ENCODE measurements around the gene NIM1K. TPM values are rescaled to one million over a fixed set of nuclear protein-coding genes. Genes with fewer than 3 reads are reported as not detected.

The NIM1K gene
- total RNA-seq, 4 donors from 2014 or later, result 0.42 to 2.3 (median 1.6) TPM

DNA sequence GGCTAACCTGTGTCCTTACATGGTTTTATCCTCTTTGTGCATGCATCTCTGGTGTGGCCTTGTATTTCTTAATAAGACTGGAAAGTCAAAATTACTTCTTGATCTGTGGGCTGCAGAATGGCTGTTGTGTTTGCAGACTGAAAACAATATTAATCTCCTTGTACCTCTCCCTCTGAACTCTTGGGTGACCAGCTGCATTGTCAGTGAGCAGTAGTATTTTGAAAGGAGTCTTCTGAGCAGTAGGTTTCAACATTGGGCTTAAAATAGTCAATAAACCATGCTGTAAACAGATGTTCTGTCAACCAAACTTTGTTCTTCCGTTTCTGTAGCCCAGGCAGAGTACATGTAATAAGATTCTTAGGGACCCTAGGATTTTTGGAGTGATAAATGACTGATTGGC is 26.7 kb upstream of the NIM1K start:
- Histone ChIP-seq H3K27ac (replicated peaks in 1 of 4) (no peak overlapping the region), H3K27me3 (no peaks in the 10 kb centered on the region), H3K9me3 (no peaks in the 10 kb centered on the region), H3K4me3 (no peak overlapping the region), H3K4me1 (no peaks in the 10 kb centered on the region), H3K36me3 (peaks cover 0 to 55% (median 42%) of the 10 kb centered on the region in 4 donors)
- intact Hi-C loops (cut with DNase I), result no loop called here
- TF ChIP-seq, protein P1, sequence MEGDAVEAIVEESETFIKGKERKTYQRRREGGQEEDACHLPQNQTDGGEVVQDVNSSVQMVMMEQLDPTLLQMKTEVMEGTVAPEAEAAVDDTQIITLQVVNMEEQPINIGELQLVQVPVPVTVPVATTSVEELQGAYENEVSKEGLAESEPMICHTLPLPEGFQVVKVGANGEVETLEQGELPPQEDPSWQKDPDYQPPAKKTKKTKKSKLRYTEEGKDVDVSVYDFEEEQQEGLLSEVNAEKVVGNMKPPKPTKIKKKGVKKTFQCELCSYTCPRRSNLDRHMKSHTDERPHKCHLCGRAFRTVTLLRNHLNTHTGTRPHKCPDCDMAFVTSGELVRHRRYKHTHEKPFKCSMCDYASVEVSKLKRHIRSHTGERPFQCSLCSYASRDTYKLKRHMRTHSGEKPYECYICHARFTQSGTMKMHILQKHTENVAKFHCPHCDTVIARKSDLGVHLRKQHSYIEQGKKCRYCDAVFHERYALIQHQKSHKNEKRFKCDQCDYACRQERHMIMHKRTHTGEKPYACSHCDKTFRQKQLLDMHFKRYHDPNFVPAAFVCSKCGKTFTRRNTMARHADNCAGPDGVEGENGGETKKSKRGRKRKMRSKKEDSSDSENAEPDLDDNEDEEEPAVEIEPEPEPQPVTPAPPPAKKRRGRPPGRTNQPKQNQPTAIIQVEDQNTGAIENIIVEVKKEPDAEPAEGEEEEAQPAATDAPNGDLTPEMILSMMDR (IDR thresholded peaks at IDR 0.05), result no peak
- TF ChIP-seq EP300 (IDR thresholded peaks at IDR 0.05), result no peak
- no peak for DNase-seq (ENCODE audit: extremely low spot score)
- WGBS, result 76% methylated on average over 1 of the region's 1 CpG

DNA sequence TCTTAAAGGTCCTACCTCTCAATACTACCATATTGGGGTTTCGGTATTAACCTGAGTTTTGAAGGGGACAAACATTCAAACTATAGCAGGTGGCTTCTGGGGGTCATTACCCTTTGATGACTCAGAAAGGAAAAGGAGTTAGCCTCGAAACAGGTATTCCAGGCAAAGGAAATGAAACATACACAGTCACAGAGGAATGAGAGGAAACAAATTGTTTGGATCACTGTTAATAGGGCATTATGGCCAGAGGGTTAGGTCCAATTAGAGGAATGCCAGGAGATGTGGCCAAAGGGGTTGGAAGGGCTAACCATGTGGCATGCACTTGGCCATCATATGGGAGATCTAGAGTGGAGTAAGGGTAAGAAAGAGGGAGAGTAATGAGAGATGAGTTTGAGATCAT is 23.9 kb upstream of the NIM1K start:
- Histone ChIP-seq H3K27ac (replicated peaks in 1 of 4) (no peak overlapping the region), H3K9me3 (no peaks in the 10 kb centered on the region), H3K4me3 (no peak overlapping the region), H3K4me1 (no peaks in the 10 kb centered on the region), H3K27me3 (no peaks in the 10 kb centered on the region), H3K36me3 (peaks cover 0 to 41% (median 26%) of the 10 kb centered on the region in 4 donors)
- no peak for DNase-seq (ENCODE audit: extremely low spot score)
- TF ChIP-seq POLR2AphosphoS5 (IDR thresholded peaks at IDR 0.05) (no peak), EP300 (IDR thresholded peaks at IDR 0.05) (no peak), POLR2A (IDR thresholded peaks at IDR 0.05; ENCODE audit: low read depth) (no peak)
- TF ChIP-seq, protein P1 (IDR thresholded peaks at IDR 0.05), result no peak
- intact Hi-C loops (cut with DNase I), result no loop called here
- 87% methylated on average over 2 of the region's 2 CpGs for WGBS

DNA sequence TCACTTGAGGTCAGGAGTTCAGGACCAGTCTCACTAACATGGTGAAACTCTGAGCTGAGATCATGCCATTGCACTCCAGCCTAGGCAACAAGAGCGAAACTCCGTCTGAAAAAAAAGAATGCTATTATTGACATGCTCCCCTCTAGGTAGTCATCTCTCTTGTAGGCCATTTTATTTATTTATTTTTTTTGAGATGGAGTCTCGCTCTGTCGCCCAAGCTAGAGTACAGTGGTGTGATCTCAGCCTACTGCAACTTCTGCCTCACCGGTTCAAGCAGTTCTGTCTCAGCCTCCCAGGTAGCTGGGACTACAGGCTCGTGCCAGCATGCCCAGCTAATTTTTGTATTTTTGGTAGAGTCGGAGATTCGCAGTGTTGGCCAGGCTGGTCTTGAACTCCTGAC is 20.6 kb upstream of the NIM1K start:
- no peak for DNase-seq (ENCODE audit: extremely low spot score)
- H3K27me3 ChIP-seq, result no peaks in the 10 kb centered on the region

DNA sequence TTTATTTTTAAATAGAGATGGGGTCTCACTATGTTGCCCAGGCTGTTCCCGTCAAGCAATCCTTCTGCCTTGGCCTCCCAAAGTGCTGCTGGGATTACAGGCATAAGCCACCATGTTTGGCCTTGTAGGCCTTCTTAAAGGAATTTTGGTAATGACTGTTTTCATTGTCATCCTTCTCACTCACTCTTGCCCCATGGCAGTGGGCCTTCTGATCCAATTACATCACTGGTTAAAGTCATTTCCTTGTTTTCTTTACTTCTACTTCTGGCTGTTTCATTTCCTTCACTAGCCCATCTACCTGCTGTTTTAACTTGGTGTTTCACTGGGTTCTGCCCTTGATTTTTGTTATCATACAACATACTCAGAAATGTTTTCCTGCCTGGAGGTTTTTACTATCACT is 20.1 kb upstream of the NIM1K start:
- intact Hi-C loops (cut with DNase I), result no loop called here
- H3K27me3 ChIP-seq, result no peaks in the 10 kb centered on the region
- TF ChIP-seq POLR2AphosphoS5 (IDR thresholded peaks at IDR 0.05) (no peak), POLR2A (IDR thresholded peaks at IDR 0.05; ENCODE audit: low read depth) (no peak), EP300 (IDR thresholded peaks at IDR 0.05) (no peak)
- TF ChIP-seq, protein P1 (IDR thresholded peaks at IDR 0.05), result no peak
- no peaks in the 10 kb centered on the region for H3K4me1 ChIP-seq
- no peak overlapping the region for H3K4me3 ChIP-seq
- H3K9me3 ChIP-seq, result no peaks in the 10 kb centered on the region
- peaks cover 16 to 40% (median 28%) of the 10 kb centered on the region in 4 donors for H3K36me3 ChIP-seq
- no peak overlapping the region for H3K27ac ChIP-seq (replicated peaks in 1 of 4)
- DNase-seq (ENCODE audit: extremely low spot score), result no peak
- WGBS, result 100% methylated on average over 1 of the region's 1 CpG

More for the DNA sequence above, 20.6 kb upstream of the NIM1K start:
- TF ChIP-seq POLR2A (IDR thresholded peaks at IDR 0.05; ENCODE audit: low read depth), result no peak
- WGBS, result 100% methylated on average over 8 of the region's 8 CpGs
- intact Hi-C loops (cut with DNase I), result no loop called here
- Histone ChIP-seq H3K4me3 (no peak overlapping the region), H3K9me3 (no peaks in the 10 kb centered on the region), H3K4me1 (no peaks in the 10 kb centered on the region), H3K36me3 (peaks cover 16 to 40% (median 30%) of the 10 kb centered on the region in 4 donors), H3K27ac (replicated peaks in 1 of 4) (no peak overlapping the region)

DNA sequence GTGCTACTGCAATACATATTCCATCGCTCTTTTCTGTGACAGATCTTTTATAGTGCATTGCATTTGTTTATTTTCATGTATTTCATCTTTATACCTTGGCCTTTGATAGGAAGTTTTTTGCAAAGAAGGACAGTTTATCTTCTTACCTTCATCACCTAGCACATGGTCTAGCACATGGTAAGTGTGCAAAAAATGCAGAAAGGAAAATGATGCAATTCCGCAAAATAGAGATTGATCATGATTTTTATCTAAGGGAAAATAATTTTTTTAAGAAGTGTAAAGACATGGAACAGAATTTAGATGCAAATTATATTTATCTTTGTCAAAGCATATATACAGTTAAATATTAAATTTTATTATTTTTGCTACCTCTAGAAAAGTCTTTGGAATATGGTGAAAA is 19.2 kb upstream of the NIM1K start:
- Histone ChIP-seq H3K4me3 (no peak overlapping the region), H3K27me3 (no peaks in the 10 kb centered on the region), H3K9me3 (no peaks in the 10 kb centered on the region), H3K36me3 (peaks cover 16 to 36% (median 25%) of the 10 kb centered on the region in 4 donors), H3K4me1 (no peaks in the 10 kb centered on the region), H3K27ac (replicated peaks in 1 of 4) (no peak overlapping the region)
- intact Hi-C loops (cut with DNase I), result no loop called here
- DNase-seq (ENCODE audit: extremely low spot score), result no peak
- TF ChIP-seq EP300 (IDR thresholded peaks at IDR 0.05) (no peak), POLR2A (IDR thresholded peaks at IDR 0.05; ENCODE audit: low read depth) (no peak), POLR2AphosphoS5 (IDR thresholded peaks at IDR 0.05) (no peak)
- TF ChIP-seq, protein P1 (IDR thresholded peaks at IDR 0.05), result no peak
- WGBS, result 100% methylated on average over 2 of the region's 2 CpGs

All from esophagus muscularis mucosa (tissue), 4 donors.